ENCODE data around the gene STARD5. TPM values are rescaled to one million over a fixed set of nuclear protein-coding genes. Genes with fewer than 3 reads are reported as not detected.
"Not testable (repeated sequence)": the region's sequence is repeated elsewhere in the genome, so short reads cannot be mapped to it uniquely, and the experiment has no call there.

The STARD5 gene
- total RNA-seq, 4 donors from 2014 or later, result 1.5 to 11.3 (median 8.5) TPM

DNA sequence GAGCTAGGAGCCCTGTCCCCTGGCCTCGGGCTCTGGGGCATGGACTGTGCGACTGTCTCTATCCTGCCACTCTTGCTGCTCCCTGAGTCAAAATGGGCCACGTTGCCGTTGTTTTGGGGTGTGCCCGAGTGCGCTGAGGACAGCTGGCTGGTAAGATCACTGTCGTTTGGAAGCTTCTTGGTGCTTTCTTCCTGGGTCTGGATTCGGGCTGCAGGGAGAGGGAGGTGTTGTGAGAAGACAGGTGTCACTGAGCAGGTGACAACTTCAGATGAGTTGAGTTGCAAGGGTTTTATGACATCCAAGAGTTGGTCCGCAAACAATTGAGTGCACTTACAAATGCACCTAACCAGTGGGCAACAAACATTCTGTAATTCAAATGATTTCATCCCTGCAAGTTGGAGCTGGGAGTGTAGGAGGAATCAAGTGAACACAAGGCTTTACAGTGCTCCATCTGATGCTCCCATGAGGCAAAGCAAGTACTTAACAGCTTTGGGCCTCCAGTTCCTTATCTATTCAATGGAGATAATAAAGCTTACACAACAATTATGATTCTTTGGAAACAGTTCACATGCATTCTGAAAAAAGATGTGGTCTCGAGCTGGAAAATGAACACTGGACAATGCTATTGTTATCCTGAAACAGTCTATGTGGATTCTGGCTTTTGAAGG lies 11.0 kb upstream of the STARD5 start:
- 83 to 93% methylated on average over 2 to 10 of the region's 10 CpGs for WGBS, 2 donors
- intact Hi-C loops (cut with DNase I), result no loop called here

DNA sequence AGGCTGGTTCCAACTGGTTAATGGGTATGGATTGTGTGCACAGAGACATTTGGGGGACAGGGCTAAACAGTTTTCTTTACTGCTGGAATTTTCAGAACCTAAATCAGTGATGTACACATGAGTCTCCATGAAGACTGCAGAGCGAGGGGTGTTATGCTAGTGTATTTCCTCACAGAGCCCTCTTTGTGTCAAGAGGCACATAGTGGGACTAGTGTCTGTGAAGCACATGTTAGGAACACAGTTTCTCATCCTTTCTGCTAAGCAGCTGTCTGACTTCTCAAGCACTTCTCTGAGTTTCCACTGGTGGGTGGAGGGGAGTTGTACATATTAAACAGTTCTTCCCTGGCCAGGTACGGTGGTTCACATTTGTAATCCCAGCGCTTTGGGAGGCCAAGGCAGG lies 9.4 kb upstream of the STARD5 start:
- TF ChIP-seq CTCF (IDR thresholded peaks at IDR 0.05) (no peak), POLR2A (IDR thresholded peaks at IDR 0.05) (no peak)
- peaks cover 0 to 7% of the 10 kb centered on the region in 2 donors for H3K4me1 ChIP-seq
- no peaks in the 10 kb centered on the region for H3K36me3 ChIP-seq
- H3K27ac ChIP-seq, result no peak overlapping the region
- no peaks in the 10 kb centered on the region for H3K27me3 ChIP-seq
- WGBS, 2 donors, result 94 to 100% methylated on average over 3 of the region's 3 CpGs
- no peak overlapping the region for H3K4me3 ChIP-seq (replicated peaks in 1 of 3)
- H3K9me3 ChIP-seq, result no peaks in the 10 kb centered on the region
- intact Hi-C loops (cut with DNase I), result no loop called here
- DNase-seq, result no peak

More for the DNA sequence above, 11.0 kb upstream of the STARD5 start:
- Histone ChIP-seq H3K36me3 (no peaks in the 10 kb centered on the region), H3K9me3 (no peaks in the 10 kb centered on the region), H3K27me3 (no peaks in the 10 kb centered on the region), H3K27ac (no peak overlapping the region), H3K4me3 (replicated peaks in 1 of 3) (no peak overlapping the region), H3K4me1 (peaks cover 0 to 8% of the 10 kb centered on the region in 2 donors)
- TF ChIP-seq POLR2A (IDR thresholded peaks at IDR 0.05) (no peak), CTCF (IDR thresholded peaks at IDR 0.05) (no peak)
- no peak for DNase-seq

DNA sequence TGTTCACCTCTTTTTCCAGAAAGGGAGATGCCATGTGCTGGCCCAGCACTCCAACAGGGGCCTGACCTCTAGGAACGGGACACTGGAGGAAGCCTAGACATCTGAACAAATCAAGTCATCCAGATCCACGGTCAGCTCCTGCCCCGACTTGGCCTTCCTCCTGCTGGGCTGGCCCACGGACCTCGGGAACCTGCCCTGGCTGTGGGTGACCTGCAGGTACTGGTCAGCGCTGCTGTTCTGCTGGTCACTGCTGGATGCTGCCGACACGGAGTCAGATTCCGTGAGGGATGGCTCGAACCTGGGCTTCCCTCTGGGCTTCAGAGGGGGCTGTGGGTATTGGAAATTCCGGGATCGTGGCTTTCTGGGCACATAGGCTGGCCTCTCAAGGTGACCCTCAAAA lies 8.4 kb upstream of the STARD5 start:
- no peaks in the 10 kb centered on the region for H3K9me3 ChIP-seq
- intact Hi-C loops (cut with DNase I), result no loop called here
- H3K36me3 ChIP-seq, result no peaks in the 10 kb centered on the region
- H3K27ac ChIP-seq, result no peak overlapping the region
- H3K4me1 ChIP-seq, result no peaks in the 10 kb centered on the region
- no peaks in the 10 kb centered on the region for H3K27me3 ChIP-seq
- no peak for DNase-seq
- TF ChIP-seq POLR2A (IDR thresholded peaks at IDR 0.05) (no peak), CTCF (IDR thresholded peaks at IDR 0.05) (no peak)
- no peak overlapping the region for H3K4me3 ChIP-seq (replicated peaks in 1 of 3)
- 94% methylated on average over 11 of the region's 12 CpGs; no CpG with 5 or more reads in 1 of the 2 donors for WGBS, 2 donors

DNA sequence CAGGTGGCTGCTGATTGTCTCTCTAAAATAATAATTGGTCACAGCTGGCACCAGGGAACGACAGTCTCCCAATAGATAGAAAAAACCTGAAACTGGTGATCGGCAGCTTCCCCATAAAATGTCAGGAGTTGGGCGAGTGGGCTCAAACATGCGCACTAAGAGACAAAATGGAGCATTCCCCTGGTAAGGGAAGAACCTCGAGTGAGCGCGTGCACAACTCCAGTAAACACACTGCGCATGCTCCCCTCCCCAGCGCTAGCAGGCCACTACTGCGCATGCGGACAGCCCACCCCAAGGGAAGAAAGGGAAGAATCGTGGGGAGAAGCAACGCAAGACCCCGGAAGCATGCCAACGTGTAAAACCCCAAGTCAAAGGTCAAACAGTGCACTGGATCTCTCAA lies 7.7 kb upstream of the STARD5 start:
- no peaks in the 10 kb centered on the region for H3K27me3 ChIP-seq
- H3K4me1 ChIP-seq, result no peaks in the 10 kb centered on the region
- no peak overlapping the region for H3K4me3 ChIP-seq (replicated peaks in 1 of 3)
- H3K9me3 ChIP-seq, result no peaks in the 10 kb centered on the region
- no peak for TF ChIP-seq POLR2A (IDR thresholded peaks at IDR 0.05)
- no peak for TF ChIP-seq CTCF (IDR thresholded peaks at IDR 0.05)
- H3K36me3 ChIP-seq, result no peaks in the 10 kb centered on the region
- 89 to 90% methylated on average over 15 of the region's 15 CpGs for WGBS, 2 donors
- H3K27ac ChIP-seq, result no peak overlapping the region
- no peak for DNase-seq
- intact Hi-C loops (cut with DNase I), result no loop called here

GRCh38 chr15:81331141-81331540 lies 7.2 kb upstream of the STARD5 start:
- H3K4me3 ChIP-seq (replicated peaks in 1 of 3); H3K9me3 ChIP-seq; DNase-seq; H3K36me3 ChIP-seq; H3K27me3 ChIP-seq; H3K4me1 ChIP-seq; H3K27ac ChIP-seq; intact Hi-C loops (cut with DNase I): not testable (repeated sequence)
- WGBS, 2 donors, result 81 to 89% methylated on average over 9 of the region's 9 CpGs
